ENCODE measurements around the gene SHC3. TPM values are rescaled to one million over a fixed set of nuclear protein-coding genes. Genes with fewer than 3 reads are reported as not detected.

Gene SHC3
- total RNA-seq, 2 experiments from 2014 or later: not detected

GRCh38 chr9:88995200-88995577 is 183.4 kb downstream of the SHC3 start:
- Mint-ChIP-seq H3K4me1 (ENCODE audit: low read depth) (peaks cover 5% of the 10 kb centered on the region), H3K27ac (no peak overlapping the region), H3K27me3 (peaks cover 22% of the 10 kb centered on the region), H3K36me3 (ENCODE audit: low read depth) (no peaks in the 10 kb centered on the region), H3K4me3 (no peak overlapping the region), H3K9me3 (no peaks in the 10 kb centered on the region)
- ATAC-seq (no peak), DNase-seq (no peak)
- intact Hi-C loops (cut with micrococcal nuclease): loop anchor here (10.0 kb wide), 1 partner anchor 160 kb away; no protein-coding TSS in a partner anchor
- POLR2A ChIA-PET: no interaction called here
- CTCF ChIA-PET: no interaction called here
- TF ChIP-seq CTCF (IDR thresholded peaks at IDR 0.05): no peak

- POLR2A ChIA-PET: no interaction called here
- Mint-ChIP-seq H3K4me3 (no peak overlapping the region), H3K36me3 (ENCODE audit: low read depth) (no peaks in the 10 kb centered on the region), H3K9me3 (no peaks in the 10 kb centered on the region), H3K4me1 (ENCODE audit: low read depth) (peaks cover 11% of the 10 kb centered on the region), H3K27me3 (peaks cover 21% of the 10 kb centered on the region), H3K27ac (no peak overlapping the region)
- intact Hi-C loops (cut with micrococcal nuclease): loop anchor here (10.0 kb wide), 1 partner anchor 160 kb away; no protein-coding TSS in a partner anchor
- TF ChIP-seq CTCF (IDR thresholded peaks at IDR 0.05): no peak
- CTCF ChIA-PET: no interaction called here
- DNase-seq (no peak), ATAC-seq (no peak)
These were observed 184.0 kb downstream of the SHC3 start for GRCh38 chr9:88994469-88995199.

- H3K4me1 Mint-ChIP-seq (ENCODE audit: low read depth): peaks cover 17% of the 10 kb centered on the region
These were observed 184.7 kb downstream of the SHC3 start for GRCh38 chr9:88993871-88994460.

GRCh38 chr9:88993327-88993726 is 185.3 kb downstream of the SHC3 start:
- Mint-ChIP-seq H3K9me3 (no peaks in the 10 kb centered on the region), H3K4me1 (ENCODE audit: low read depth) (peaks cover 24% of the 10 kb centered on the region), H3K4me3 (no peak overlapping the region), H3K27ac (no peak overlapping the region), H3K36me3 (ENCODE audit: low read depth) (no peaks in the 10 kb centered on the region), H3K27me3 (peaks cover 24% of the 10 kb centered on the region)
- ChIA-PET CTCF (no interaction called here), POLR2A (interaction anchor here (0.7 kb wide), 1 partner anchor 212 kb away, joined by 3 read pairs; no protein-coding TSS in a partner anchor)
- DNase-seq (no peak), ATAC-seq (no peak)
- intact Hi-C loops (cut with micrococcal nuclease): loop anchor here (10.0 kb wide), 1 partner anchor 159 kb away; no protein-coding TSS in a partner anchor
- TF ChIP-seq CTCF (IDR thresholded peaks at IDR 0.05): no peak

More at GRCh38 chr9:88993871-88994460, 184.7 kb downstream of the SHC3 start:
- Mint-ChIP-seq H3K36me3 (ENCODE audit: low read depth) (no peaks in the 10 kb centered on the region), H3K4me3 (no peak overlapping the region), H3K9me3 (no peaks in the 10 kb centered on the region), H3K27me3 (peaks cover 21% of the 10 kb centered on the region), H3K27ac (no peak overlapping the region)
- POLR2A ChIA-PET: no interaction called here
- no peak for TF ChIP-seq CTCF (IDR thresholded peaks at IDR 0.05)
- intact Hi-C loops (cut with micrococcal nuclease): loop anchor here (10.0 kb wide), 1 partner anchor 159 kb away; no protein-coding TSS in a partner anchor
- CTCF ChIA-PET: no interaction called here
- DNase-seq: no peak
- no peak for ATAC-seq

GRCh38 chr9:88992556-88992955 is 186.1 kb downstream of the SHC3 start:
- no peak overlapping the region for H3K27ac Mint-ChIP-seq
- intact Hi-C loops (cut with micrococcal nuclease): loop anchor here (10.0 kb wide), 1 partner anchor 158 kb away; no protein-coding TSS in a partner anchor
- ATAC-seq (no peak), DNase-seq (no peak)
- no peak for TF ChIP-seq CTCF (IDR thresholded peaks at IDR 0.05)
- H3K27me3 Mint-ChIP-seq: peaks cover 24% of the 10 kb centered on the region
- H3K36me3 Mint-ChIP-seq (ENCODE audit: low read depth): no peaks in the 10 kb centered on the region
- H3K4me1 Mint-ChIP-seq (ENCODE audit: low read depth): peaks cover 24% of the 10 kb centered on the region
- no peak overlapping the region for H3K4me3 Mint-ChIP-seq
- no peaks in the 10 kb centered on the region for H3K9me3 Mint-ChIP-seq
- ChIA-PET CTCF (interaction anchor here (1.0 to 1.4 kb wide), 2 partner anchors 11 to 39 kb away, joined by 3 read pairs; no protein-coding TSS in a partner anchor), POLR2A (no interaction called here)

All from activated CD8-positive, alpha-beta T cell treated with anti-CD3 and anti-CD28 coated beads for 36 hours (primary cell).